ENCODE measurements around the gene PPM1H.
A peak's percentile ranks its signal among the peaks of the same experiment; 100 is the strongest.

PPM1H gene

DNA sequence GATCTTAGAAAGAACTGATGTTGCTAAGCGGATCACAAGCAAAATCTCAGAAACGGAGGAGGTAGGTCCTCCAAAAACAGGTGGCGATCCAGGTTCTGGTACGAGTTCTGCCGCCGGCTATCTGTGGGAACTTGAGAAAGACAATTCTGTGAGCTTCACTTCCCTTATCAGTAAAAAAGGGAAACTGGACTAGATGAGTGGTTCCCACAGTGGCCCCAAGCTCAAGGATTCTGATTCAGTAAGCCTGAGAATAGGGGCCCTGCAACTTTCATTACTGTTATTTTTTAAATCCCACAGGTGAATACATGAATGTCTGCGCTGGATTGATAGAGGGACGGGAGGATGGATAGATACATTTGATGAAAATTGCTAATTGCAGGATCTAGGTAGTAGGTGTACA lies 160.2 kb downstream of the PPM1H start:
- WGBS: 98% methylated on average over 8 of the region's 8 CpGs
- Histone ChIP-seq H3K4me3 (ENCODE audit: insufficient read depth in 1 of 2, low read depth in 1 of 2, low read length in 2 of 2) (no peak overlapping the region), H3K4ac (ENCODE audit: low read depth in 1 of 2, low read length in 2 of 2) (no peak overlapping the region), H3K4me1 (ENCODE audit: control insufficient read depth, insufficient read depth, low read depth, low read length) (no peaks in the 10 kb centered on the region), H4K8ac (ENCODE audit: low read length) (no peak overlapping the region), H3K36me3 (ENCODE audit: control insufficient read depth in 1 of 2, insufficient read depth in 2 of 2, low read depth in 1 of 2, low read length in 2 of 2) (no peaks in the 10 kb centered on the region), H3K9me3 (ENCODE audit: control insufficient read depth, low read length) (no peaks in the 10 kb centered on the region), H2AFZ (ENCODE audit: low read depth, low read length) (no peak overlapping the region), H3K27me3 (ENCODE audit: control insufficient read depth in 1 of 2, insufficient read depth in 1 of 2, low read length in 2 of 2) (no peaks in the 10 kb centered on the region), H3K18ac (ENCODE audit: low read depth in 1 of 2, low read length in 2 of 2) (no peak overlapping the region), H2BK15ac (ENCODE audit: low read depth, poor library complexity, severe bottlenecking) (no peak overlapping the region), H2BK5ac (ENCODE audit: low read depth, low read length, poor library complexity, severe bottlenecking) (no peak overlapping the region), H2AK5ac (ENCODE audit: low read length, severe bottlenecking) (no peak overlapping the region), H3K4me2 (ENCODE audit: low read length, poor library complexity, severe bottlenecking) (no peak overlapping the region), H2BK12ac (ENCODE audit: low read length in 2 of 2) (no peak overlapping the region), H4K91ac (ENCODE audit: low read length) (no peak overlapping the region), H3K23ac (ENCODE audit: low read length in 2 of 2) (no peak overlapping the region), H3K14ac (ENCODE audit: low read length in 2 of 2) (no peak overlapping the region), H3K79me1 (replicated peaks; ENCODE audit: low read length, poor library complexity, severe bottlenecking) (peaks cover 1% of the 10 kb centered on the region), H2BK120ac (ENCODE audit: low read depth, low read length) (no peak overlapping the region), H3K9ac (ENCODE audit: low read length) (no peak overlapping the region), H3K27ac (ENCODE audit: low read length, poor library complexity, severe bottlenecking) (no peak overlapping the region)
- no peak for DNase-seq

DNA sequence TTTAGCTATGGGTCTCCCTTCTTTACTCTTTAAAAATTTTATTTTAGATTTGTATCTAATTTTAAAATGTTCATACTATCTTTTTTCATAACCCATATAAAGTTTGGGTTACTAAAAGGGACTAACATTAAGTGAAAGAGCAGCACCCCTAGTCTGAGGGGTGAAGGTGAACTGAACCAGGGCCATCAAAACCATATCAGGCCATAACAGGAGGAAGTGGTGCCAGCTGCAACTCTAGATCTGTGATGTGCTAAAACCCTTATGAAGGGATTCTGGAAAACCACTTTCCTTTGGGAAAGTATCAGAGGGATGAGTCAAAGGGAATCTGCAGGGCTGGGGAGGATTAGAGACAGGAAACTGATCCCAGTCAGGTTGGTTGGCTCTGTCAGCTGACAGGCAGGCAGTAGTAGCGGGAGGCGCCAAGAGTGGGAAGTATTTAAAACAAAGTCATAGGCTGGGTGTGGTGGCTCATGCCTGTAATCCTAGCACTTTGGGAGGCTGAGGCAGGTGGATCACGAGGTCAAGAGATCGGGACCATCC lies 162.5 kb downstream of the PPM1H start:
- Histone ChIP-seq H3K14ac (ENCODE audit: low read length in 2 of 2) (no peak overlapping the region), H2BK5ac (ENCODE audit: low read depth, low read length, poor library complexity, severe bottlenecking) (no peak overlapping the region), H3K27ac (ENCODE audit: low read length, poor library complexity, severe bottlenecking) (no peak overlapping the region), H2BK15ac (ENCODE audit: low read depth, poor library complexity, severe bottlenecking) (no peak overlapping the region), H2AK5ac (ENCODE audit: low read length, severe bottlenecking) (no peak overlapping the region), H3K27me3 (ENCODE audit: control insufficient read depth in 1 of 2, insufficient read depth in 1 of 2, low read length in 2 of 2) (no peaks in the 10 kb centered on the region), H3K18ac (ENCODE audit: low read depth in 1 of 2, low read length in 2 of 2) (no peak overlapping the region), H4K8ac (ENCODE audit: low read length) (no peak overlapping the region), H3K36me3 (ENCODE audit: control insufficient read depth in 1 of 2, insufficient read depth in 2 of 2, low read depth in 1 of 2, low read length in 2 of 2) (no peaks in the 10 kb centered on the region), H3K4me2 (ENCODE audit: low read length, poor library complexity, severe bottlenecking) (no peak overlapping the region), H4K91ac (ENCODE audit: low read length) (no peak overlapping the region), H2BK120ac (ENCODE audit: low read depth, low read length) (no peak overlapping the region), H3K23ac (ENCODE audit: low read length in 2 of 2) (no peak overlapping the region), H3K9me3 (ENCODE audit: control insufficient read depth, low read length) (no peaks in the 10 kb centered on the region), H3K4me1 (ENCODE audit: control insufficient read depth, insufficient read depth, low read depth, low read length) (peaks cover 3% of the 10 kb centered on the region), H2AFZ (ENCODE audit: low read depth, low read length) (no peak overlapping the region), H2BK12ac (ENCODE audit: low read length in 2 of 2) (no peak overlapping the region), H3K4me3 (ENCODE audit: insufficient read depth in 1 of 2, low read depth in 1 of 2, low read length in 2 of 2) (no peak overlapping the region), H3K79me1 (replicated peaks; ENCODE audit: low read length, poor library complexity, severe bottlenecking) (peaks cover 1% of the 10 kb centered on the region), H3K9ac (ENCODE audit: low read length) (no peak overlapping the region), H3K4ac (ENCODE audit: low read depth in 1 of 2, low read length in 2 of 2) (no peak overlapping the region)
- 81% methylated on average over 3 of the region's 4 CpGs for WGBS
- DNase-seq: peak; percentile 43

DNA sequence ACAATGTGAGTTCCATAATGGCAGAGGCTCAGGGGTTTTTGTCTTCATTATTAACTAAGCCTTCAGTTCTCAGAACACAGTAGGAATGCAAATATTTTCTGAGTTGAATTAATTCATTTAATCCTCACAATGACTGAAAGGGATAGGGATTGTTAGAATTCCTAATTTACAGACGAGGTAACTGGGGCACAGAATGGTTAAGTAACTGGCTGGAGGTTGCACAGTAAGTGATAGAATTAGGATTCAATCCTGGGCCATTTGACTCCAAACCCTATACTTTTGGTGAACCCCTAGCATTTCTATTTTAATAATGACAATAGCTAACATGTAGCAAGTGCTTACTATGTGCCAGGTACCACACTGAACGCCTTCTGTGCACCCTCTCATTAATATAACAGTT lies 163.1 kb downstream of the PPM1H start:
- no peak overlapping the region for H2BK120ac ChIP-seq (ENCODE audit: low read depth, low read length)
- no peak overlapping the region for H2BK12ac ChIP-seq (ENCODE audit: low read length in 2 of 2)
- 89% methylated on average over 2 of the region's 2 CpGs for whole genome bisulfite sequencing
- H2BK15ac ChIP-seq (ENCODE audit: low read depth, poor library complexity, severe bottlenecking): no peak overlapping the region
- H3K4me2 ChIP-seq (ENCODE audit: low read length, poor library complexity, severe bottlenecking): no peak overlapping the region
- peaks cover 1% of the 10 kb centered on the region for H3K79me1 ChIP-seq (replicated peaks; ENCODE audit: low read length, poor library complexity, severe bottlenecking)
- no peak overlapping the region for H3K27ac ChIP-seq (ENCODE audit: low read length, poor library complexity, severe bottlenecking)
- no peak for DNase-seq
- peaks cover 6% of the 10 kb centered on the region for H3K4me1 ChIP-seq (ENCODE audit: control insufficient read depth, insufficient read depth, low read depth, low read length)
- no peak overlapping the region for H3K18ac ChIP-seq (ENCODE audit: low read depth in 1 of 2, low read length in 2 of 2)
- H3K4me3 ChIP-seq (ENCODE audit: insufficient read depth in 1 of 2, low read depth in 1 of 2, low read length in 2 of 2): no peak overlapping the region
- H3K23ac ChIP-seq (ENCODE audit: low read length in 2 of 2): no peak overlapping the region
- H2AK5ac ChIP-seq (ENCODE audit: low read length, severe bottlenecking): no peak overlapping the region
- H4K8ac ChIP-seq (ENCODE audit: low read length): no peak overlapping the region
- H4K91ac ChIP-seq (ENCODE audit: low read length): no peak overlapping the region
- H3K14ac ChIP-seq (ENCODE audit: low read length in 2 of 2): no peak overlapping the region
- H3K9me3 ChIP-seq (ENCODE audit: control insufficient read depth, low read length): no peaks in the 10 kb centered on the region
- H2BK5ac ChIP-seq (ENCODE audit: low read depth, low read length, poor library complexity, severe bottlenecking): no peak overlapping the region
- H2AFZ ChIP-seq (ENCODE audit: low read depth, low read length): no peak overlapping the region
- no peaks in the 10 kb centered on the region for H3K27me3 ChIP-seq (ENCODE audit: control insufficient read depth in 1 of 2, insufficient read depth in 1 of 2, low read length in 2 of 2)
- H3K4ac ChIP-seq (ENCODE audit: low read depth in 1 of 2, low read length in 2 of 2): no peak overlapping the region
- H3K9ac ChIP-seq (ENCODE audit: low read length): no peak overlapping the region
- no peaks in the 10 kb centered on the region for H3K36me3 ChIP-seq (ENCODE audit: control insufficient read depth in 1 of 2, insufficient read depth in 2 of 2, low read depth in 1 of 2, low read length in 2 of 2)

DNA sequence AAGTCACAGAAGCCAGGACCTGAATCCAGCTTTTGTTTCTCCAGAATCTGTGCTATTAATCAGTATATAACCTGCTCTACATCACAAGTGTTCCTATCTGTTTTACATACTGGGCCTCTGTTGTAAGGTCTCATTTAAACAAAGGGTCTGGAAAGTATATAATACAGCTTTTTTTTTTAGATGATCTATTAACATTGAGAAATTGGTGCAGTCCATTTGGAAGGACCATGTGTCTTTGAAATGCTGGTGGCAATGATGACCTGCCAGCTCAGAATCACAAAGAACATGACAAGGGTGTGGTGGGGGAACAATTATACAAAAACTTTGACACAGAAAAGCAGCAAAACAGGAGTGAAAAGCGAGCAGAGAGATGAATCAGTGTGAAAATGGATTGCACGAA lies 164.6 kb downstream of the PPM1H start:
- Histone ChIP-seq H3K4ac (ENCODE audit: low read depth in 1 of 2, low read length in 2 of 2) (no peak overlapping the region), H2BK12ac (ENCODE audit: low read length in 2 of 2) (no peak overlapping the region), H3K79me1 (replicated peaks; ENCODE audit: low read length, poor library complexity, severe bottlenecking) (no peaks in the 10 kb centered on the region), H2BK120ac (ENCODE audit: low read depth, low read length) (no peak overlapping the region), H3K18ac (ENCODE audit: low read depth in 1 of 2, low read length in 2 of 2) (no peak overlapping the region), H2AFZ (ENCODE audit: low read depth, low read length) (no peak overlapping the region), H3K27ac (ENCODE audit: low read length, poor library complexity, severe bottlenecking) (no peak overlapping the region), H3K4me2 (ENCODE audit: low read length, poor library complexity, severe bottlenecking) (no peak overlapping the region), H2AK5ac (ENCODE audit: low read length, severe bottlenecking) (no peak overlapping the region), H3K4me3 (ENCODE audit: insufficient read depth in 1 of 2, low read depth in 1 of 2, low read length in 2 of 2) (no peak overlapping the region), H3K4me1 (ENCODE audit: control insufficient read depth, insufficient read depth, low read depth, low read length) (peaks cover 6% of the 10 kb centered on the region), H3K14ac (ENCODE audit: low read length in 2 of 2) (no peak overlapping the region), H3K36me3 (ENCODE audit: control insufficient read depth in 1 of 2, insufficient read depth in 2 of 2, low read depth in 1 of 2, low read length in 2 of 2) (no peaks in the 10 kb centered on the region), H3K23ac (ENCODE audit: low read length in 2 of 2) (no peak overlapping the region), H2BK15ac (ENCODE audit: low read depth, poor library complexity, severe bottlenecking) (no peak overlapping the region), H4K8ac (ENCODE audit: low read length) (no peak overlapping the region), H3K27me3 (ENCODE audit: control insufficient read depth in 1 of 2, insufficient read depth in 1 of 2, low read length in 2 of 2) (no peaks in the 10 kb centered on the region), H4K91ac (ENCODE audit: low read length) (no peak overlapping the region), H2BK5ac (ENCODE audit: low read depth, low read length, poor library complexity, severe bottlenecking) (no peak overlapping the region), H3K9ac (ENCODE audit: low read length) (peak overlapping the region; percentile 18), H3K9me3 (ENCODE audit: control insufficient read depth, low read length) (no peaks in the 10 kb centered on the region)
- no peak for DNase-seq
- WGBS: 98% methylated on average over 2 of the region's 2 CpGs

Measured in mesenchymal stem cell (in vitro differentiated cells and primary cell).